IMR-90 (cell line): ENCODE results near the gene MGAT5.

ENCODE experiments used
- FOS ChIP-seq: fragments of 150-350 bp; IDR thresholded peaks from 2 replicates; pipeline ENCODE4 v1.6.1; 2016; ENCODE audit warnings: low read depth, low read length
- POLR2A ChIP-seq: IDR thresholded peaks from 2 replicates; pipeline ENCODE4 v1.6.1; 2012; ENCODE audit warnings: mild to moderate bottlenecking, low read depth, low read length
- TF ChIP-seq, protein P1 (sequence below): conservative IDR thresholded peaks from 2 replicates; pipeline ENCODE4 v1.5.1; 2012; ENCODE audit warnings: mild to moderate bottlenecking, low read depth, low read length, improper control_type of control experiment
- TF ChIP-seq, protein P2 (sequence below): fragments of 150-350 bp; IDR thresholded peaks from 2 replicates; pipeline ENCODE4 v1.6.1; 2017; ENCODE audit warnings: mild to moderate bottlenecking, antibody characterized with exemption, low read length, low read depth

DNA sequence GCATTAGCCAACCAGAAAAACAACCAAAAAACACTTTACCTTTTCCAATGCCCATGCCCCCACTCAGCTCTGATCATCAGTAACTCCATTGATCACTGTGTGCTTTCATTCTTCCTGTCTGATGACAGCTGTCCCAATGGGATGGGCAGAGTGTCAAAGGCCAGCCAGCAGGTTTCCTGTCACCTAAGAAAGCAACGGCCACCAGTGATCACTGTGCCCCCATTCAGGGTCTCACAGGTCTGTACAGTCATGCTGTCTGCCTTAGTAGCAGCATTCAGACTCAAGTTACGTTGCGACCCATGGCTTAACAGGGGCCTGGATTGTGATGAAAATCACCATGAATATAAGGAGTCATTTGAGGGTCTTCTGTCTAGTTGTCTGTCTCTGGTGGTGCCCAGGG lies 184.5 kb downstream of the MGAT5 start:
- TF ChIP-seq, protein P1, sequence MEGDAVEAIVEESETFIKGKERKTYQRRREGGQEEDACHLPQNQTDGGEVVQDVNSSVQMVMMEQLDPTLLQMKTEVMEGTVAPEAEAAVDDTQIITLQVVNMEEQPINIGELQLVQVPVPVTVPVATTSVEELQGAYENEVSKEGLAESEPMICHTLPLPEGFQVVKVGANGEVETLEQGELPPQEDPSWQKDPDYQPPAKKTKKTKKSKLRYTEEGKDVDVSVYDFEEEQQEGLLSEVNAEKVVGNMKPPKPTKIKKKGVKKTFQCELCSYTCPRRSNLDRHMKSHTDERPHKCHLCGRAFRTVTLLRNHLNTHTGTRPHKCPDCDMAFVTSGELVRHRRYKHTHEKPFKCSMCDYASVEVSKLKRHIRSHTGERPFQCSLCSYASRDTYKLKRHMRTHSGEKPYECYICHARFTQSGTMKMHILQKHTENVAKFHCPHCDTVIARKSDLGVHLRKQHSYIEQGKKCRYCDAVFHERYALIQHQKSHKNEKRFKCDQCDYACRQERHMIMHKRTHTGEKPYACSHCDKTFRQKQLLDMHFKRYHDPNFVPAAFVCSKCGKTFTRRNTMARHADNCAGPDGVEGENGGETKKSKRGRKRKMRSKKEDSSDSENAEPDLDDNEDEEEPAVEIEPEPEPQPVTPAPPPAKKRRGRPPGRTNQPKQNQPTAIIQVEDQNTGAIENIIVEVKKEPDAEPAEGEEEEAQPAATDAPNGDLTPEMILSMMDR: no peak
- no peak for TF ChIP-seq POLR2A
- TF ChIP-seq, protein P2, sequence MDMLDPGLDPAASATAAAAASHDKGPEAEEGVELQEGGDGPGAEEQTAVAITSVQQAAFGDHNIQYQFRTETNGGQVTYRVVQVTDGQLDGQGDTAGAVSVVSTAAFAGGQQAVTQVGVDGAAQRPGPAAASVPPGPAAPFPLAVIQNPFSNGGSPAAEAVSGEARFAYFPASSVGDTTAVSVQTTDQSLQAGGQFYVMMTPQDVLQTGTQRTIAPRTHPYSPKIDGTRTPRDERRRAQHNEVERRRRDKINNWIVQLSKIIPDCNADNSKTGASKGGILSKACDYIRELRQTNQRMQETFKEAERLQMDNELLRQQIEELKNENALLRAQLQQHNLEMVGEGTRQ: no peak
- no peak for TF ChIP-seq FOS
